Mesendoderm (in vitro differentiated cells): Measurements from ENCODE around the gene SCAF4.
A peak's percentile ranks its signal among the peaks of the same experiment; 100 is the strongest.
"Not testable (repeated sequence)": the region's sequence is repeated elsewhere in the genome, so short reads cannot be mapped to it uniquely, and the experiment has no call there.

ENCODE experiments used
- DNase-seq: peaks from one replicate; pipeline ENCODE4 v3.0.0; 2013
- H2AK5ac ChIP-seq: 2 replicates; pipeline ENCODE4 v1.6.1; 2013; ENCODE audit warnings: low read length, inconsistent platforms
- H2BK120ac ChIP-seq: 2 replicates; pipeline ENCODE4 v1.6.1; 2013; ENCODE audit warnings: low read depth, mild to moderate bottlenecking, low read length, moderate library complexity, mixed read lengths
- H2BK15ac ChIP-seq: replicated peaks from 2 replicates; pipeline ENCODE4 v1.6.1; 2013; ENCODE audit warnings: low read depth, mild to moderate bottlenecking, moderate library complexity
- H2BK5ac ChIP-seq: 2 replicates; pipeline ENCODE4 v1.6.1; 2013; ENCODE audit warnings: low read length, inconsistent platforms
- H3K18ac ChIP-seq: 2 replicates; pipeline ENCODE4 v1.6.1; 2013; ENCODE audit warnings: mild to moderate bottlenecking, low read length, mixed read lengths
- H3K23ac ChIP-seq: one replicate; pipeline ENCODE4 v1.6.1; 2013; ENCODE audit warnings: low read length
- H3K27ac ChIP-seq: 2 replicates; pipeline ENCODE4 v1.5.1; 2013; ENCODE audit warnings: low read depth, mild to moderate bottlenecking, inconsistent platforms, low read length, moderate library complexity
- H3K27me3 ChIP-seq: 2 replicates; pipeline ENCODE4 v1.6.1; 2013; ENCODE audit warnings: low read length, control low read depth, mild to moderate bottlenecking, inconsistent platforms; ENCODE audit not compliant: insufficient read depth, poor library complexity
- H3K36me3 ChIP-seq: 2 replicates; pipeline ENCODE4 v1.6.1; 2013; ENCODE audit warnings: low read length, inconsistent platforms; ENCODE audit not compliant: control insufficient read depth, insufficient read depth
- H3K4ac ChIP-seq: one replicate; pipeline ENCODE4 v1.6.1; 2013; ENCODE audit warnings: low read depth, mild to moderate bottlenecking, low read length, moderate library complexity
- H3K4me1 ChIP-seq: 2 replicates; pipeline ENCODE4 v1.6.1; 2013; ENCODE audit warnings: low read depth, low read length, inconsistent platforms; ENCODE audit not compliant: control insufficient read depth
- H3K4me2 ChIP-seq: 2 replicates; pipeline ENCODE4 v1.6.1; 2013; ENCODE audit warnings: low read length
- H3K4me3 ChIP-seq: 2 replicates; pipeline ENCODE4 v1.5.1; 2013; ENCODE audit warnings: mild to moderate bottlenecking, low read length
- H3K56ac ChIP-seq: one replicate; pipeline ENCODE4 v1.6.1; 2013; ENCODE audit warnings: low read length
- H3K79me1 ChIP-seq: 2 replicates; pipeline ENCODE4 v1.6.1; 2013; ENCODE audit warnings: low read length, inconsistent platforms
- H3K79me2 ChIP-seq: 2 replicates; pipeline ENCODE4 v1.6.1; 2013; ENCODE audit warnings: mild to moderate bottlenecking, low read length; ENCODE audit not compliant: control insufficient read depth, insufficient read depth
- H3K9ac ChIP-seq: 2 replicates; pipeline ENCODE4 v1.6.1; 2013; ENCODE audit warnings: low read length, inconsistent platforms
- H4K5ac ChIP-seq: one replicate; pipeline ENCODE4 v1.6.1; 2013; ENCODE audit warnings: low read length
- H4K8ac ChIP-seq: one replicate; pipeline ENCODE4 v1.6.1; 2013; ENCODE audit warnings: low read depth, mild to moderate bottlenecking, control low read depth, low read length, moderate library complexity
- WGBS: extraction: QIAGEN DNeasy Blood & Tissue Kit; methylation state at CpG from one replicate; pipeline ENCODE4 v1.1.7; 2013; ENCODE audit warnings: low lambda C conversion rate, missing lambda C conversion rate; ENCODE audit not compliant: insufficient coverage; ENCODE audit errors: extremely low coverage; 5-methylcytosine and 5-hydroxymethylcytosine counted together

SCAF4 gene

DNA sequence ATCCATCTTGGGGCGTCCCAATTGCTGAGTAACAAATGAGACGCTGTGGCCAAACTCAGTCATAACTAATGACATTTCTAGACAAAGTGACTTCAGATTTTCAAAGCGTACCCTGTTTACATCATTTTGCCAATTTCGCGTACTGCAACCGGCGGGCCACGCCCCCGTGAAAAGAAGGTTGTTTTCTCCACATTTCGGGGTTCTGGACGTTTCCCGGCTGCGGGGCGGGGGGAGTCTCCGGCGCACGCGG, 72.7 kb downstream of the SCAF4 start:
- peak overlapping the region; percentile 52 for H3K56ac ChIP-seq
- H3K36me3 ChIP-seq, result no peaks in the 10 kb centered on the region
- no peak overlapping the region for H2AK5ac ChIP-seq
- H3K18ac ChIP-seq, result no peak overlapping the region
- no peak overlapping the region for H3K23ac ChIP-seq
- H2BK5ac ChIP-seq, result no peak overlapping the region
- peaks cover 1% of the 10 kb centered on the region for H3K4me1 ChIP-seq
- H4K5ac ChIP-seq, result no peak overlapping the region
- WGBS, result no CpG with 5 or more reads among the region's 18 CpGs
- H3K27ac ChIP-seq, result no peak overlapping the region
- H2BK15ac ChIP-seq, result no peak overlapping the region
- no peak for DNase-seq
- H3K4me2 ChIP-seq, result peak overlapping the region; percentile 29
- peaks cover 10% of the 10 kb centered on the region for H3K79me1 ChIP-seq
- H3K27me3 ChIP-seq, result no peaks in the 10 kb centered on the region
- H4K8ac ChIP-seq, result no peak overlapping the region
- no peak overlapping the region for H2BK120ac ChIP-seq
- peak overlapping the region; percentile 37 for H3K9ac ChIP-seq
- H3K79me2 ChIP-seq, result peaks cover 33% of the 10 kb centered on the region
- no peak overlapping the region for H3K4ac ChIP-seq
- H3K4me3 ChIP-seq, result no peak overlapping the region

GRCh38 chr21:31658053-31658452, 73.9 kb downstream of the SCAF4 start:
- no peak overlapping the region for H3K56ac ChIP-seq

GRCh38 chr21:31656199-31657095, 75.5 kb downstream of the SCAF4 start:
- Histone ChIP-seq H2BK5ac (no peak overlapping the region), H2AK5ac (no peak overlapping the region), H2BK15ac (no peak overlapping the region), H3K9ac (no peak overlapping the region), H3K18ac (no peak overlapping the region), H4K8ac (no peak overlapping the region), H3K4me3 (no peak overlapping the region), H3K79me2 (peaks cover 13% of the 10 kb centered on the region), H3K27me3 (no peaks in the 10 kb centered on the region), H3K79me1 (no peaks in the 10 kb centered on the region), H4K5ac (no peak overlapping the region), H3K4me1 (peaks cover 1% of the 10 kb centered on the region), H3K4me2 (no peak overlapping the region), H3K56ac (no peak overlapping the region), H3K23ac (no peak overlapping the region), H3K36me3 (no peaks in the 10 kb centered on the region), H3K4ac (no peak overlapping the region), H2BK120ac (no peak overlapping the region), H3K27ac (no peak overlapping the region)
- WGBS, result no CpG with 5 or more reads among the region's 13 CpGs
- no peak for DNase-seq

More at GRCh38 chr21:31658053-31658452, 73.9 kb downstream of the SCAF4 start:
- peaks cover 4% of the 10 kb centered on the region for H3K79me1 ChIP-seq
- no peak overlapping the region for H2BK15ac ChIP-seq
- no peak for DNase-seq
- H3K4me1 ChIP-seq, result peaks cover 1% of the 10 kb centered on the region
- H3K27me3 ChIP-seq, result no peaks in the 10 kb centered on the region
- no peak overlapping the region for H2AK5ac ChIP-seq
- WGBS, result 100% methylated on average over 1 of the region's 9 CpGs
- H3K79me2 ChIP-seq, result peaks cover 26% of the 10 kb centered on the region
- H4K5ac ChIP-seq, result no peak overlapping the region
- H3K18ac ChIP-seq, result no peak overlapping the region
- no peak overlapping the region for H2BK120ac ChIP-seq
- no peak overlapping the region for H3K23ac ChIP-seq
- no peak overlapping the region for H3K4ac ChIP-seq
- H2BK5ac ChIP-seq, result no peak overlapping the region
- no peak overlapping the region for H3K4me2 ChIP-seq
- no peak overlapping the region for H4K8ac ChIP-seq
- H3K27ac ChIP-seq, result no peak overlapping the region
- H3K9ac ChIP-seq, result no peak overlapping the region
- H3K4me3 ChIP-seq, result no peak overlapping the region
- H3K36me3 ChIP-seq, result no peaks in the 10 kb centered on the region

DNA sequence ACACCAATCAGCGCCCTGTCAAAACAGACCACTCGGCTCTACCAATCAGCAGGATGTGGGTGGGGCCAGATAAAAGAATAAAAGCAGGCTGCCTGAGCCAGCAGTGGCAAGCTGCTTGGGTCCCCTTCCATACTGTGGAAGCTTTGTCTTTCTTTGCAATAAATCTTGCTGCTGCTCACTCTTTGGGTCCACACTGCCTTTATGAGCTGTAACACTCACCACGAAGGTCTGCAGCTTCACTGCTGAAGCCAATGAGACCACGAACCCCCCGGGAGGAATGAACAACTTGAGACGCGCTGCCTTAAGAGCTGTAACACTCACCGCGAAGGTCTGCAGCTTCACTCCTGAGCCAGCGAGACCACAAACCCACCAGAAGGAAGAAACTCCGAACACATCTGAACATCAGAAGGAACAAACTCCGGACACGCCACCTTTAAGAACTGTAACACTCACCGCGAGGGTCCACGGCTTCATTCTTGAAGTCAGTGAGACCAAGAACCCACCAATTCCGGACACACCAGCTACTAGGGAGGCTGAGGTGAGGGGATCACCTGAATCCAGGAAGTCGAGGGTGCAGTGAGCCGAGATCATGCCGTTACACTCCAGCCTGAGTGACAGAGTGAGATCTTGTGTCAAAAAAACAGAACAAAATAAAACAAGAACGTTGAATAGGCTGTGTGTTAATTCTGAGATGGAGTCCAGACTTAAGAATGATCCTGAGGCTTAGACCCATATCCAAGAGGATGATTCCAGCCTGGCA, 76.9 kb downstream of the SCAF4 start:
- H3K79me2 ChIP-seq, H3K79me1 ChIP-seq, H3K27ac ChIP-seq, H2BK120ac ChIP-seq, DNase-seq, H4K8ac ChIP-seq, H3K27me3 ChIP-seq, H3K4me3 ChIP-seq, H3K9ac ChIP-seq, H3K23ac ChIP-seq, H4K5ac ChIP-seq, H3K4me2 ChIP-seq, H3K4ac ChIP-seq, H2AK5ac ChIP-seq, H3K18ac ChIP-seq, H2BK5ac ChIP-seq, H3K56ac ChIP-seq, H2BK15ac ChIP-seq, H3K36me3 ChIP-seq, H3K4me1 ChIP-seq: not testable (repeated sequence)
- WGBS, result no CpG with 5 or more reads among the region's 21 CpGs

- no peak overlapping the region for H3K4me2 ChIP-seq
- H4K5ac ChIP-seq, result no peak overlapping the region
- H2AK5ac ChIP-seq, result no peak overlapping the region
- no peaks in the 10 kb centered on the region for H3K36me3 ChIP-seq
- no peak overlapping the region for H4K8ac ChIP-seq
- H2BK5ac ChIP-seq, result no peak overlapping the region
- H3K4me1 ChIP-seq, result no peaks in the 10 kb centered on the region
- no peak overlapping the region for H3K4ac ChIP-seq
- WGBS, result no CpG with 5 or more reads among the region's 20 CpGs
- H3K27ac ChIP-seq, result no peak overlapping the region
- no peak overlapping the region for H3K18ac ChIP-seq
- DNase-seq, result no peak
- H3K56ac ChIP-seq, result no peak overlapping the region
- H3K9ac ChIP-seq, result no peak overlapping the region
- no peaks in the 10 kb centered on the region for H3K27me3 ChIP-seq
- H3K79me2 ChIP-seq, result no peaks in the 10 kb centered on the region
- no peaks in the 10 kb centered on the region for H3K79me1 ChIP-seq
- H2BK15ac ChIP-seq, result no peak overlapping the region
- H3K4me3 ChIP-seq, result no peak overlapping the region
- H2BK120ac ChIP-seq, result no peak overlapping the region
- no peak overlapping the region for H3K23ac ChIP-seq
Observed at GRCh38 chr21:31654340-31654739, 77.6 kb downstream of the SCAF4 start.
